GM19452 (cell line): ENCODE results near the gene FST.

Source experiments
- ATAC-seq: cut with Tn5 transposase; IDR thresholded peaks from one replicate; pipeline ENCODE4 v1.9.1; 2021; ENCODE audit not compliant: unreplicated experiment

Gene FST

GRCh38 chr5:53480416-53481158, at the start of gene FST:
Gene FST, plus strand, starts transcription at chr5:53480629. Its CDS starts 163 bp downstream, at chr5:53480792.
- no peak for ATAC-seq

- ATAC-seq: no peak
Observed at GRCh38 chr5:53431665-53432064, 48.8 kb upstream of the FST start.

- ATAC-seq: no peak
Observed at GRCh38 chr5:53433026-53433425, 47.4 kb upstream of the FST start.

GRCh38 chr5:53434541-53434940, 45.9 kb upstream of the FST start:
- no peak for ATAC-seq

- ATAC-seq: no peak
Observed at GRCh38 chr5:53436480-53437191, 43.8 kb upstream of the FST start.

- ATAC-seq: no peak
Observed at GRCh38 chr5:53438079-53438478, 42.4 kb upstream of the FST start.

GRCh38 chr5:53438486-53439472, 41.6 kb upstream of the FST start:
- ATAC-seq: no peak

- ATAC-seq: no peak
Observed at GRCh38 chr5:53442961-53443360, 37.5 kb upstream of the FST start.

GRCh38 chr5:53445569-53445968, 34.9 kb upstream of the FST start:
- no peak for ATAC-seq

GRCh38 chr5:53446908-53447307, 33.5 kb upstream of the FST start:
- no peak for ATAC-seq

GRCh38 chr5:53448851-53449250, 31.6 kb upstream of the FST start:
- no peak for ATAC-seq

- ATAC-seq: no peak
Observed at GRCh38 chr5:53453898-53454718, 26.3 kb upstream of the FST start.

- no peak for ATAC-seq
Observed at GRCh38 chr5:53454719-53455000, 25.8 kb upstream of the FST start.

GRCh38 chr5:53456366-53456765, 24.1 kb upstream of the FST start:
- no peak for ATAC-seq

GRCh38 chr5:53463909-53464621, 16.4 kb upstream of the FST start:
- ATAC-seq: no peak

GRCh38 chr5:53464722-53465121, 15.7 kb upstream of the FST start:
- ATAC-seq: no peak

GRCh38 chr5:53469946-53470687, 10.3 kb upstream of the FST start:
- ATAC-seq: no peak

- no peak for ATAC-seq
Observed at GRCh38 chr5:53472279-53472678, 8.2 kb upstream of the FST start.

GRCh38 chr5:53472720-53473510, 7.5 kb upstream of the FST start:
- no peak for ATAC-seq
